SH-SY5Y (cell line): ENCODE results near the gene INF2.

Experiments
- GATA2 ChIP-seq: IDR thresholded peaks from 2 replicates; pipeline ENCODE4 v1.6.1; 2011; ENCODE audit warnings: mild to moderate bottlenecking, low read depth, low read length
- GATA3 ChIP-seq: IDR thresholded peaks from 2 replicates; pipeline ENCODE4 v1.6.1; 2011; ENCODE audit warnings: low read depth, mild to moderate bottlenecking, low read length, moderate library complexity

DNA sequence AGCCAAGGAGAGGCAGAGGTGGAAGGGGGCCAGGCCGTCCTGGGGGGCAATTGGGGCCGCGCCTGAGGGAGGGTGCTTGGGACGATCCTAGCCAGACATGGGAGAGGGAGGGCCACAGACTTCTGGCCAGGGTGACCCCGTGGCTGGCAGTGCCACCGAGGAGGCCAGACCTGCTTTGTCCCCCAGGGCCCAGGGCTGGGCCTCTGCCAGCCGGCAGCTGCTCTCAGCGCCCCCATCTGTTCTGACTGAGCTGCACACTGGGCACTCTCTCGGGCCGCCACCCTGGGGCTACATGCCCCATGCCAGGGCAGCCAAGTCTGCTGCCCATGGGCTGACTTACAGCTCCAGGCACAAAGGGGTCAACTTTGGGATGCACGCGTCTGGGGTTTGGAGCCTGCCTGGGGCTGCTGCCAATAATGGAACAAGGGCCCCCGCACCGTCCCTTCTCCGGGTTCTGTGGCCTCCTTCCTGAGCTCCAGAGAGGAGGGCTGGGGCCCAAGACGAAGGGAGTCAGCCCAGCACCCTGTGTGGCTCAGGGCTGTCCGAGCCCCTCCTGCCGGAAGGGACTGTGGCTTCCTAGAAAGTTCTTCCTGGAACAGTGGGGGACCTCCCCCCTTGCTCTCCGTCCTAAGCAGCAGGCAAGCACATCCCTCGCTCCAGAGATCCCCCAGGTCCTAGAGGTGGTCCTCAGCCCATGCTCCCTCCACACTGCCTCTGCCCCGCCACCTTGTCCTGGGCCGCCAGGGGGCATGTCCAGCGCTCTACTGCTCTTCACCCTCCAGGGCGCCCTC lies 35.8 kb downstream of the INF2 start:
- TF ChIP-seq GATA2 (no peak), GATA3 (no peak)
